GM12801 (cell line): ENCODE results near the gene CLSTN2.

ENCODE experiments used
- CTCF ChIP-seq: IDR thresholded peaks from one replicate; pipeline ENCODE4 v1.5.1; 2011; ENCODE audit warnings: control low read depth; ENCODE audit not compliant: insufficient read length; ENCODE audit errors: extremely low read depth

Gene CLSTN2

DNA sequence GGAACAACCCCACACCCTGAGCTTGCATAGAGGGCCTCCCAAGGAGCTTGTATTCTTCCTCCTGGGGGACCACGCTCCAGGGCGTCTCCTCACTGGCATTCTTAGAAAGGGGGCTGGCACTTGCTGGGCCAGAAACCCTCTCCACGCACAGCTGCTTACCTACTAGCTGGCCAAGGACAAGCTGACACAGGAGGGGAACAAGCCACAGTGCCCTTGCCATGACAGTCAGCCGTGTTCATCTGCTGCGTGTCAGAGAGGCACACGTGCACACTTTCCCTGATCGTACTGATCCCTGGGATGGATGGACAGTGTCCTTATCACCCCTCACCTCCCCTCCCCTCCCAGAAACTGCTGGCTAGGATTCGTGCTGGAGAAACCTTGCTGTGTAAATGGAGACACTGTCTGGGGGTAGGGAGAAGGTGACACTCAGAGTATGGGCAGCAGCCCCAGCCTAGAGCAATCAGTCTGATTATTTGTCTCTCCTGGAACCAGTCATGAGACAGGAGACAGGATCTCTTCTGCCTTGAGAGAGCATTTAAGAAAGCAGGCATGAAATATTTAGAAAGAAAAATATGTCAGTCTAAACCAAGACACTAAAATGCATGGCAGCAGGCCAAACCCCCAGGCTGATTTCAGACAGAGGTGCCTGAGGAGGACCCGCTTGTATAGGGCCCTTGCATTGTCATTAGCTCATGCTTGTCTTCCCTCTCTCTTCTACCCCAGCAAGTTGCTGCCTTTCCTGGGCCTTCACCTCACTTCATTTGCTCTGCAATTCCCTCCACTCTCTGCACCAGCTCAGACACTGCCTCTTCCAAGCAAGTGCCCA, 431.1 kb downstream of the CLSTN2 start:
- no peak for TF ChIP-seq CTCF

DNA sequence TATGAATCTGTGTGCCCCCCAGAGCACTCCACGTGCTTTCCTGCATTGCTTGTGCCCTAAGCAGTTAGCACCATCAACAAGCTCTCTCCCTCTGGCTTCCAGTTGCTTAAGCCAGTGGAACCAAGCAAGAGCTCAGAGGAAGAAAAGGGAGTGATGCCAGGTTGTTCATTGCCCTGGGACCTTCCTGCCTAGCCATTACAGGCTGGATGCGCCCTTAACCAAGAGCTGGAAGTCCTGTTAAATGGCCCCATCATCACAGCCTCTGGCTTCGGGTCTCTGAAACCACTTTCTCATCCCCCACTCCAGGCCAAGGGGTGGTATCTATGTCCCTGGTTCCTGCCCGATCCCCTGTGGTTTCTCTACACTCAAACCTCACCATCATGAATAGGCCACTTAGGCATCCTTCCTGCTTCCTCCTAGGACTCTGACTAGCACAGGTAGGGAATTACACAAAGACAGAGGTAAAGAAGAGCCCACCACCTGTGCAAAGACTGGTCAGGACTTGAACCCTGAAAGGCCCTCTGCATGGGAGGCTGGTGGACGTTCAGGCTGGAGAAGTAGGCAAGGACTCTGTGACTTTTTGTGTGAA, 433.3 kb downstream of the CLSTN2 start:
- no peak for TF ChIP-seq CTCF

- no peak for TF ChIP-seq CTCF
These were observed 435.7 kb downstream of the CLSTN2 start for GRCh38 chr3:140370686-140371085.

- TF ChIP-seq CTCF = no peak
These were observed 438.2 kb downstream of the CLSTN2 start for GRCh38 chr3:140373234-140373633.

DNA sequence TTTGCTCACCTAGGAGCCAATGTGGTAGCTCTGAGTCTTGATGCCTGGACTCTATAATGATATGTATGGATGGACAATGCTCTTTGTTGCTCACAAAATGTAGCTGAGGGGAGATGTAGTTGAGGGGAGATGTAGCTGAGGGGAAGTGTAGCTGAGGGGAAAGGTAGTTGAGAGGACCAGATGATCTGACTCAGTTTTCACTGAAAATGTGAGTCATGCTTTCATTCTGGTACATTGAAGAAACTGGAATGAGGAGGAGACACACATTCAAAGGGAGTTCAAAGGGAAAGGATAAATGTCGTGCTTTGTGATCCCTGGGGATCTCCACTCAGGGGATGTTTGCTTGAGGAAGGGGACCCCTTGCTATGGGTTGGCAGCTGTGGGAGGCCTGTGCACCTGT, 440.0 kb downstream of the CLSTN2 start:
- TF ChIP-seq CTCF = no peak

- no peak for TF ChIP-seq CTCF
These were observed 441.3 kb downstream of the CLSTN2 start for GRCh38 chr3:140376136-140376889.

DNA sequence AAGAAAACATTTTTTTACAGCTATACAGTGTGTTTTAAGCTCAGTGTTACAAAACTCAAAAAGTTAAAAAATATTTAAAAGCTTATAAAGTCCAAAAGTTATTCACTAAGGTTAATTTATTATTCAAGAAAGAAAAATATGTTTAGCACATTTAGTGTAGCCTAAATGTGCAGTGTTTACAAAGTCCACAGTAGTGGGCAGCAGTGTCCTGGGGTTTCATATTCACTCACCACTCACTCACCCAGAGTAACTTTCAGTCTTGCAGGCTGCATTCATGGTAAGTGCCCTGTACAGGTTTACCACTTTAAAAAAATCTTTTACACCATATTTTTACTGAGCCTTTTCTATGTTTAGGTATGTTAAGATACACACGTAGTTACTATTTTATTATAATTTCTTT, 442.7 kb downstream of the CLSTN2 start:
- no peak for TF ChIP-seq CTCF
